Measurements from ENCODE around the gene NEDD4L.
"Not testable (repeated sequence)": the region's sequence is repeated elsewhere in the genome, so short reads cannot be mapped to it uniquely, and the experiment has no call there.

Gene NEDD4L

DNA sequence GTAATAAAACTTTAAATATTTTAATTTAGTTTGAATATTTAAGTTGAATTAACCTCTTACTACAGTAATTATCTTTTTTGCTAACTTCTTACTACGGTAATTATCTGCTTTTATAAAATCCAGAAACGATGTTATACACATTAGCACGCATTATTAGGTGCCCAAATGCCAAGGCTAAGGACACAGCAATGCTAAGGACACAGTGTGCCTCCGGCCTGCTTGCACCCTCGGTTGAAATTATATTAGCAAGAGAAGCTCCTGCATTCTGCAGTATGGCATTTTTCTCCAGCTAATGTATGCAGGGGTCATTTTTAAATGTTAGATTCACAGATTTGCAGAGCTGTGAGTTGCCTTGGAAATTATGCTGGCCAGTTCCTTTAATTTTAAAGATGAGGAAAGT is 220.0 kb downstream of the NEDD4L start (continued):
- TF ChIP-seq ZFP3 (CRISPR knock-in tag; IDR thresholded peaks at IDR 0.05) (no peak), CSDC2 (CRISPR knock-in tag; IDR thresholded peaks at IDR 0.05) (no peak)

DNA sequence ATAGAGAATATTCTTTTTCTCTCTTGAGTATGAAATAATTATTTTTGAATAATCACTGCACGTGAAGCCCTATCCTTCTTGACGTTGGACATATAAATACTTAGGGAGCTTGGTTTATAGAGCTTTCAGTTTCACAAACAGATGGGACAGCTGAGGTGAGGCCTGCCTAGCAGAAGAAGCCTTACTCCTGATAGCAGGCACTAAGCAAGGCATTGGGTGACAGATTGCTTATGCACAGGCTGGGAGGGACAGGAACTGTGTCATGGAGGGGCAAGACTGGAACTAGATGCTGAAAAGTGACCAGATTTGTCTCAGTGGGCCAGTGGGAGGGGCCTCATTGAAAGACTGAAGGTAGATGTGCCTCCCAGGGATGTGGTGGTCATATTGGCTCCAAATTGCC is 220.8 kb downstream of the NEDD4L start:
- TF ChIP-seq PPARA (CRISPR knock-in tag; IDR thresholded peaks at IDR 0.05; ENCODE audit: borderline replicate concordance) (no peak), OSR1 (CRISPR knock-in tag; IDR thresholded peaks at IDR 0.05) (no peak), CSDC2 (CRISPR knock-in tag; IDR thresholded peaks at IDR 0.05) (no peak), ARNTL (CRISPR knock-in tag; IDR thresholded peaks at IDR 0.05; ENCODE audit: borderline replicate concordance, low read depth) (no peak), ZC3H10 (CRISPR knock-in tag; IDR thresholded peaks at IDR 0.05) (no peak), TCF4 (CRISPR knock-in tag; IDR thresholded peaks at IDR 0.05; ENCODE audit: borderline replicate concordance) (no peak), GLIS3 (CRISPR knock-in tag; IDR thresholded peaks at IDR 0.05) (no peak), TOX (CRISPR knock-in tag; IDR thresholded peaks at IDR 0.05; ENCODE audit: borderline replicate concordance) (no peak), ZFP3 (CRISPR knock-in tag; IDR thresholded peaks at IDR 0.05) (no peak), BACH2 (CRISPR knock-in tag; IDR thresholded peaks at IDR 0.05; ENCODE audit: borderline replicate concordance) (no peak), ZNF8 (CRISPR knock-in tag; IDR thresholded peaks at IDR 0.05) (no peak), SNAI2 (CRISPR knock-in tag; IDR thresholded peaks at IDR 0.05) (no peak), ZFP30 (CRISPR knock-in tag; IDR thresholded peaks at IDR 0.05) (no peak), ESRRG (CRISPR knock-in tag; IDR thresholded peaks at IDR 0.05) (no peak), ZNF70 (CRISPR knock-in tag; IDR thresholded peaks at IDR 0.05) (no peak), ZNF565 (CRISPR knock-in tag; conservative IDR thresholded peaks at IDR 0.05; ENCODE audit: low read depth) (no peak)
- TF ChIP-seq, protein P1, sequence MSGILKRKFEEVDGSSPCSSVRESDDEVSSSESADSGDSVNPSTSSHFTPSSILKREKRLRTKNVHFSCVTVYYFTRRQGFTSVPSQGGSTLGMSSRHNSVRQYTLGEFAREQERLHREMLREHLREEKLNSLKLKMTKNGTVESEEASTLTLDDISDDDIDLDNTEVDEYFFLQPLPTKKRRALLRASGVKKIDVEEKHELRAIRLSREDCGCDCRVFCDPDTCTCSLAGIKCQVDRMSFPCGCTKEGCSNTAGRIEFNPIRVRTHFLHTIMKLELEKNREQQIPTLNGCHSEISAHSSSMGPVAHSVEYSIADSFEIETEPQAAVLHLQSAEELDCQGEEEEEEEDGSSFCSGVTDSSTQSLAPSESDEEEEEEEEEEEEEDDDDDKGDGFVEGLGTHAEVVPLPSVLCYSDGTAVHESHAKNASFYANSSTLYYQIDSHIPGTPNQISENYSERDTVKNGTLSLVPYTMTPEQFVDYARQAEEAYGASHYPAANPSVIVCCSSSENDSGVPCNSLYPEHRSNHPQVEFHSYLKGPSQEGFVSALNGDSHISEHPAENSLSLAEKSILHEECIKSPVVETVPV (CRISPR knock-in tag; IDR thresholded peaks at IDR 0.05), result no peak
- TF ChIP-seq, protein P2, sequence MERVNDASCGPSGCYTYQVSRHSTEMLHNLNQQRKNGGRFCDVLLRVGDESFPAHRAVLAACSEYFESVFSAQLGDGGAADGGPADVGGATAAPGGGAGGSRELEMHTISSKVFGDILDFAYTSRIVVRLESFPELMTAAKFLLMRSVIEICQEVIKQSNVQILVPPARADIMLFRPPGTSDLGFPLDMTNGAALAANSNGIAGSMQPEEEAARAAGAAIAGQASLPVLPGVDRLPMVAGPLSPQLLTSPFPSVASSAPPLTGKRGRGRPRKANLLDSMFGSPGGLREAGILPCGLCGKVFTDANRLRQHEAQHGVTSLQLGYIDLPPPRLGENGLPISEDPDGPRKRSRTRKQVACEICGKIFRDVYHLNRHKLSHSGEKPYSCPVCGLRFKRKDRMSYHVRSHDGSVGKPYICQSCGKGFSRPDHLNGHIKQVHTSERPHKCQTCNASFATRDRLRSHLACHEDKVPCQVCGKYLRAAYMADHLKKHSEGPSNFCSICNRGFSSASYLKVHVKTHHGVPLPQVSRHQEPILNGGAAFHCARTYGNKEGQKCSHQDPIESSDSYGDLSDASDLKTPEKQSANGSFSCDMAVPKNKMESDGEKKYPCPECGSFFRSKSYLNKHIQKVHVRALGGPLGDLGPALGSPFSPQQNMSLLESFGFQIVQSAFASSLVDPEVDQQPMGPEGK (CRISPR knock-in tag; IDR thresholded peaks at IDR 0.05; ENCODE audit: borderline replicate concordance), result no peak
- TF ChIP-seq, protein P3, sequence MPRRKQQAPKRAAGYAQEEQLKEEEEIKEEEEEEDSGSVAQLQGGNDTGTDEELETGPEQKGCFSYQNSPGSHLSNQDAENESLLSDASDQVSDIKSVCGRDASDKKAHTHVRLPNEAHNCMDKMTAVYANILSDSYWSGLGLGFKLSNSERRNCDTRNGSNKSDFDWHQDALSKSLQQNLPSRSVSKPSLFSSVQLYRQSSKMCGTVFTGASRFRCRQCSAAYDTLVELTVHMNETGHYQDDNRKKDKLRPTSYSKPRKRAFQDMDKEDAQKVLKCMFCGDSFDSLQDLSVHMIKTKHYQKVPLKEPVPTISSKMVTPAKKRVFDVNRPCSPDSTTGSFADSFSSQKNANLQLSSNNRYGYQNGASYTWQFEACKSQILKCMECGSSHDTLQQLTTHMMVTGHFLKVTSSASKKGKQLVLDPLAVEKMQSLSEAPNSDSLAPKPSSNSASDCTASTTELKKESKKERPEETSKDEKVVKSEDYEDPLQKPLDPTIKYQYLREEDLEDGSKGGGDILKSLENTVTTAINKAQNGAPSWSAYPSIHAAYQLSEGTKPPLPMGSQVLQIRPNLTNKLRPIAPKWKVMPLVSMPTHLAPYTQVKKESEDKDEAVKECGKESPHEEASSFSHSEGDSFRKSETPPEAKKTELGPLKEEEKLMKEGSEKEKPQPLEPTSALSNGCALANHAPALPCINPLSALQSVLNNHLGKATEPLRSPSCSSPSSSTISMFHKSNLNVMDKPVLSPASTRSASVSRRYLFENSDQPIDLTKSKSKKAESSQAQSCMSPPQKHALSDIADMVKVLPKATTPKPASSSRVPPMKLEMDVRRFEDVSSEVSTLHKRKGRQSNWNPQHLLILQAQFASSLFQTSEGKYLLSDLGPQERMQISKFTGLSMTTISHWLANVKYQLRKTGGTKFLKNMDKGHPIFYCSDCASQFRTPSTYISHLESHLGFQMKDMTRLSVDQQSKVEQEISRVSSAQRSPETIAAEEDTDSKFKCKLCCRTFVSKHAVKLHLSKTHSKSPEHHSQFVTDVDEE (CRISPR knock-in tag; IDR thresholded peaks at IDR 0.05), result no peak
- no peak for ATAC-seq

DNA sequence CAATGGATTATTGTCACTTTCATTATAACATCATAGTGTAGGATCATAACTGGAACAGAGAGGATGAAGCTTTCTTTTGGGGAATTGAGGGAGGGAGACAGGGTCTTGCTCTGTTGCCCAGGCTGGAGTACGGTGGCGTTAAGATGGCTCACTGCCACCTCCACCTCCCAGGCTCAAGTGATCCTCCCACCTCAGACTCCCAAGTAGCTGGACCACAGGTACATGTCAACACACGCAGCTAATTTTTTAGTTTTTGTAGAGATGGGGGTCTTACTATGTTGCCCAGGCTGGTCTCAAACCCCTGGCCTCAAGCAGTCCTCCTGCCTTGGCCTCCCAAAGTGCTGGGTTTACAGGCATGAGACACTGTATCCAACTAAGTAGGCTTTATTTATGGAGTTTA is 221.5 kb downstream of the NEDD4L start:
- ATAC-seq, result not testable (repeated sequence)

DNA sequence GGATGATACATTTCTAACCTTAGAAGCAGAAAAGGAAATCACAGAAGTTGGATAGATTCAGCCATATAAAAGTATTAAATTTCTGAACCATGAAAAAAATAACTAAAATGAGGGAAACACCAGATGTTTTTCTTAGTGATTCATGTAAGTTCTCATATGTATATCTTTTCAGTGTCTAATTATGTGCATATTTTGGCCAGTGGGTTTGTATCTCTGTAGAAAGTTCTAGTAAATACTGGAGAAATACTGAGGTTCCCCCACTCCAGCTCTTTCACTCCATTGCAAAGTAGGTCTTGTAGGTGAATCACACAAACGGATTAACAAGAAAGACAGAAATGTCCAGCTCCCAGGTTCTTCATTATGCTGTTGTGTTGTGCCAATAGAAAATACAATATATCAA is 222.3 kb downstream of the NEDD4L start:
- ATAC-seq, result no peak
- TF ChIP-seq ZFP3 (CRISPR knock-in tag; IDR thresholded peaks at IDR 0.05) (no peak), TCF4 (CRISPR knock-in tag; IDR thresholded peaks at IDR 0.05; ENCODE audit: borderline replicate concordance) (no peak), CSDC2 (CRISPR knock-in tag; IDR thresholded peaks at IDR 0.05) (no peak), ZNF565 (CRISPR knock-in tag; conservative IDR thresholded peaks at IDR 0.05; ENCODE audit: low read depth) (no peak), TOX (CRISPR knock-in tag; IDR thresholded peaks at IDR 0.05; ENCODE audit: borderline replicate concordance) (no peak), PPARA (CRISPR knock-in tag; IDR thresholded peaks at IDR 0.05; ENCODE audit: borderline replicate concordance) (no peak), ZFP30 (CRISPR knock-in tag; IDR thresholded peaks at IDR 0.05) (no peak), ZNF8 (CRISPR knock-in tag; IDR thresholded peaks at IDR 0.05) (no peak), ZC3H10 (CRISPR knock-in tag; IDR thresholded peaks at IDR 0.05) (no peak), ZNF70 (CRISPR knock-in tag; IDR thresholded peaks at IDR 0.05) (no peak), ESRRG (CRISPR knock-in tag; IDR thresholded peaks at IDR 0.05) (no peak), SNAI2 (CRISPR knock-in tag; IDR thresholded peaks at IDR 0.05) (no peak)
- TF ChIP-seq, protein P3 (CRISPR knock-in tag; IDR thresholded peaks at IDR 0.05), result no peak
- TF ChIP-seq, protein P1 (CRISPR knock-in tag; IDR thresholded peaks at IDR 0.05), result no peak
- TF ChIP-seq, protein P4, sequence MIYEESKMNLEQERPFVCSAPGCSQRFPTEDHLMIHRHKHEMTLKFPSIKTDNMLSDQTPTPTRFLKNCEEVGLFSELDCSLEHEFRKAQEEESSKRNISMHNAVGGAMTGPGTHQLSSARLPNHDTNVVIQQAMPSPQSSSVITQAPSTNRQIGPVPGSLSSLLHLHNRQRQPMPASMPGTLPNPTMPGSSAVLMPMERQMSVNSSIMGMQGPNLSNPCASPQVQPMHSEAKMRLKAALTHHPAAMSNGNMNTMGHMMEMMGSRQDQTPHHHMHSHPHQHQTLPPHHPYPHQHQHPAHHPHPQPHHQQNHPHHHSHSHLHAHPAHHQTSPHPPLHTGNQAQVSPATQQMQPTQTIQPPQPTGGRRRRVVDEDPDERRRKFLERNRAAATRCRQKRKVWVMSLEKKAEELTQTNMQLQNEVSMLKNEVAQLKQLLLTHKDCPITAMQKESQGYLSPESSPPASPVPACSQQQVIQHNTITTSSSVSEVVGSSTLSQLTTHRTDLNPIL (CRISPR knock-in tag; IDR thresholded peaks at IDR 0.05; ENCODE audit: low read depth), result no peak
